ENCODE results near the gene GARIN5B.
A peak's percentile ranks its signal among the peaks of the same experiment; 100 is the strongest.

Gene GARIN5B

GRCh38 chr19:55370305-55370988 is 7.4 kb upstream of the GARIN5B start, which contains the start of gene IL11:
Gene IL11, minus strand, starts transcription at chr19:55370463. Its CDS starts 153 bp downstream, at chr19:55370310.
- DNase-seq (ENCODE audit: low read depth in 2 of 2): no peak

GRCh38 chr19:55369653-55370304 is 6.7 kb upstream of the GARIN5B start:
- DNase-seq (ENCODE audit: low read depth in 2 of 2): no peak

GRCh38 chr19:55368701-55369563 is 5.9 kb upstream of the GARIN5B start:
- DNase-seq (ENCODE audit: low read depth in 2 of 2): no peak

GRCh38 chr19:55368106-55368505 is 5.0 kb upstream of the GARIN5B start:
- no peak for DNase-seq (ENCODE audit: low read depth in 2 of 2)

- no peak for DNase-seq (ENCODE audit: low read depth in 2 of 2)
Measured at GRCh38 chr19:55366790-55367189, 3.7 kb upstream of the GARIN5B start.

GRCh38 chr19:55365964-55366363 is 2.9 kb upstream of the GARIN5B start:
- no peak for DNase-seq (ENCODE audit: low read depth in 2 of 2)

GRCh38 chr19:55365245-55365644 is 2.2 kb upstream of the GARIN5B start:
- DNase-seq (ENCODE audit: low read depth in 2 of 2): no peak

GRCh38 chr19:55362174-55362989 is 678 bp downstream of the GARIN5B start:
- no peak for DNase-seq (ENCODE audit: low read depth in 2 of 2)

- DNase-seq (ENCODE audit: low read depth in 2 of 2): no peak
Measured at GRCh38 chr19:55360902-55361301, 2.2 kb downstream of the GARIN5B start.

GRCh38 chr19:55358943-55359908 is 3.8 kb downstream of the GARIN5B start:
- no peak for DNase-seq (ENCODE audit: low read depth in 2 of 2)

- no peak for DNase-seq (ENCODE audit: low read depth in 2 of 2)
Measured at GRCh38 chr19:55358493-55358892, 4.6 kb downstream of the GARIN5B start.

- DNase-seq (ENCODE audit: low read depth in 2 of 2): no peak
Measured at GRCh38 chr19:55355213-55355821, 7.7 kb downstream of the GARIN5B start.

- DNase-seq (ENCODE audit: low read depth in 2 of 2): no peak
Measured at GRCh38 chr19:55354698-55355212, 8.3 kb downstream of the GARIN5B start, which contains the start of gene COX6B2. Gene COX6B2, minus strand, starts transcription at chr19:55354719. Its CDS starts 198 bp downstream, at chr19:55354521.

- DNase-seq (ENCODE audit: low read depth in 2 of 2): peak in 1 of 2 donors; percentile 23
Measured at GRCh38 chr19:55353803-55354697, 9.0 kb downstream of the GARIN5B start.

- DNase-seq (ENCODE audit: low read depth in 2 of 2): no peak
Measured at GRCh38 chr19:55353356-55353802, 9.7 kb downstream of the GARIN5B start.

- DNase-seq (ENCODE audit: low read depth in 2 of 2): no peak
Measured at GRCh38 chr19:55352549-55353145, 10.4 kb downstream of the GARIN5B start.

GRCh38 chr19:55352040-55352439 is 11.0 kb downstream of the GARIN5B start:
- no peak for DNase-seq (ENCODE audit: low read depth in 2 of 2)
